Esophagus muscularis mucosa (tissue), 4 donors: Measurements from ENCODE around the gene TTC39A. TPM values are rescaled to one million over a fixed set of nuclear protein-coding genes. Genes with fewer than 3 reads are reported as not detected.
A peak's percentile ranks its signal among the peaks of the same experiment; 100 is the strongest.

Experiments used
- DNase-seq: peaks from one replicate; pipeline ENCODE4 v3.0.0-alpha.2; 2017; ENCODE audit errors: extremely low spot score
- H3K27ac ChIP-seq, 4 donors: fragments of 200-600 bp; sonication (generic); replicated peaks in 1 of 4; 1 replicate in 3 of 4; 2 replicates in 1 of 4; pipeline ENCODE4 v1.5.1; 2016 to 2019; ENCODE audit warnings: mild to moderate bottlenecking in 1 of 4
- H3K27me3 ChIP-seq, 4 donors: fragments of 200-600 bp; sonication (generic); one replicate each; pipeline versions ENCODE4 v1.5.1 to v1.6.0; 2016 to 2019
- H3K36me3 ChIP-seq, 4 donors: fragments of 200-600 bp; sonication (generic); one replicate each; pipeline ENCODE4 v1.5.1; 2016 to 2019
- H3K4me1 ChIP-seq, 4 donors: fragments of 200-600 bp; sonication (generic); one replicate each; pipeline ENCODE4 v1.5.1; 2016 to 2019
- H3K4me3 ChIP-seq, 4 donors: fragments of 200-600 bp; sonication (generic); 1 replicate in 2 of 4; 2 replicates in 2 of 4; pipeline ENCODE4 v1.5.1; 2016 to 2019; ENCODE audit warnings: mild to moderate bottlenecking in 4 of 4, moderate library complexity in 1 of 4
- H3K9me3 ChIP-seq, 4 donors: fragments of 200-600 bp; sonication (generic); 1 replicate in 3 of 4; 2 replicates in 1 of 4; pipeline ENCODE4 v1.5.1; 2016 to 2019
- CTCF ChIP-seq, 3 experiments: fragments of 200-600 bp in 2 of 3; fragments of 450-650 bp in 1 of 3; sonication (generic) in 2 of 3; IDR thresholded peaks; one replicate each; pipeline ENCODE4 v1.5.1; 2017 to 2019; ENCODE audit warnings: antibody characterized with exemption in 3 of 3, mild to moderate bottlenecking in 2 of 3, moderate library complexity in 1 of 3
- EP300 ChIP-seq: sonication (generic); formaldehyde crosslinking; IDR thresholded peaks from one replicate; pipeline ENCODE4 v1.6.1; 2017; ENCODE audit warnings: antibody characterized with exemption
- POLR2A ChIP-seq: fragments of 450-650 bp; IDR thresholded peaks from one replicate; pipeline ENCODE4 v1.6.1; 2017; ENCODE audit warnings: antibody characterized with exemption, moderate library complexity, mild to moderate bottlenecking, low read depth
- POLR2AphosphoS5 ChIP-seq, 2 donors: sonication (generic); formaldehyde crosslinking; IDR thresholded peaks; one replicate each; pipeline ENCODE4 v1.6.1; 2017; ENCODE audit warnings: antibody characterized with exemption in 2 of 2
- WGBS: methylation state at CpG from one replicate; pipeline ENCODE4 v1.1.5; 2018; 5-methylcytosine and 5-hydroxymethylcytosine counted together
- intact Hi-C: fragments of 100-400 bp; cut with DNase I; formaldehyde crosslinking; loops from one replicate; pipeline ENCODE4 v1.15.1; 2023
- total RNA-seq, 4 donors: library from RNA; depleted of rRNA; stranded (reverse); fragments of >200 nt; gene quantifications; one replicate each; pipeline versions ENCODE4 v1.1.0 to v1.2.1, GENCODE V29; 2016

Gene TTC39A
- total RNA-seq, result 1 to 10 TPM in 1 of 4 donors, under 1 TPM in 2, not detected in 1; 0.17 to 2.5 (median 0.52) TPM

GRCh38 chr1:51330331-51331201 lies at the start of gene TTC39A:
TTC39A (minus strand) TSS chr1:51330562; CDS start chr1:51330477, 85 bp downstream.
- DNase-seq, result no peak
- intact Hi-C loops, result no loop called here
- Histone ChIP-seq H3K27ac (no peak within 1 kb of the TSS), H3K4me3 (peak within 1 kb of the TSS; percentile 47 to 67 (median 52)), H3K27me3 (peaks cover 0 to 31% (median 5%) of the 10 kb centered on the region in 4 donors), H3K4me1 (peaks cover 17 to 19% (median 17%) of the 10 kb centered on the region in 4 donors), H3K9me3 (no peaks in the 10 kb centered on the region), H3K36me3 (no peaks in the 10 kb centered on the region)
- TF ChIP-seq CTCF (IDR thresholded peaks at IDR 0.05) (no peak), POLR2AphosphoS5 (IDR thresholded peaks at IDR 0.05) (no peak), POLR2A (no peak), EP300 (no peak)
- WGBS, result 10% methylated on average over 15 of the region's 87 CpGs

- 97% methylated on average over 6 of the region's 6 CpGs for WGBS
- peaks cover 6 to 71% (median 46%) of the 10 kb centered on the region in 4 donors for H3K36me3 ChIP-seq
- intact Hi-C loops, result no loop called here
These were observed 48.5 kb upstream of the TTC39A start for GRCh38 chr1:51378871-51379270.

GRCh38 chr1:51373898-51374297 lies 43.5 kb upstream of the TTC39A start:
- DNase-seq, result no peak
- H3K9me3 ChIP-seq, result no peaks in the 10 kb centered on the region
- peaks cover 6 to 71% (median 53%) of the 10 kb centered on the region in 4 donors for H3K36me3 ChIP-seq
- H3K27me3 ChIP-seq, result no peaks in the 10 kb centered on the region
- intact Hi-C loops, result no loop called here
- TF ChIP-seq CTCF (IDR thresholded peaks at IDR 0.05) (no peak), POLR2A (no peak), POLR2AphosphoS5 (IDR thresholded peaks at IDR 0.05) (no peak), EP300 (no peak)
- WGBS, result 94% methylated on average over 3 of the region's 3 CpGs
- no peak overlapping the region for H3K27ac ChIP-seq
- no peaks in the 10 kb centered on the region for H3K4me1 ChIP-seq
- no peak overlapping the region for H3K4me3 ChIP-seq

More at GRCh38 chr1:51378871-51379270, 48.5 kb upstream of the TTC39A start:
- no peak for TF ChIP-seq POLR2AphosphoS5 (IDR thresholded peaks at IDR 0.05)
- no peak for TF ChIP-seq EP300
- no peak for TF ChIP-seq POLR2A
- DNase-seq, result no peak
- Histone ChIP-seq H3K4me1 (no peaks in the 10 kb centered on the region), H3K27me3 (no peaks in the 10 kb centered on the region), H3K4me3 (no peak overlapping the region), H3K27ac (no peak overlapping the region), H3K9me3 (peaks cover 0 to 6% (median 1%) of the 10 kb centered on the region in 4 donors)

GRCh38 chr1:51372561-51372960 lies 42.2 kb upstream of the TTC39A start:
- H3K4me1 ChIP-seq, result no peaks in the 10 kb centered on the region
- no peaks in the 10 kb centered on the region for H3K27me3 ChIP-seq
- H3K9me3 ChIP-seq, result no peaks in the 10 kb centered on the region
- H3K4me3 ChIP-seq, result no peak overlapping the region
- peaks cover 6 to 67% (median 50%) of the 10 kb centered on the region in 4 donors for H3K36me3 ChIP-seq
- TF ChIP-seq POLR2A, result no peak
- TF ChIP-seq EP300, result no peak
- TF ChIP-seq POLR2AphosphoS5 (IDR thresholded peaks at IDR 0.05), result no peak
- no peak for TF ChIP-seq CTCF (IDR thresholded peaks at IDR 0.05)
- DNase-seq, result no peak
- no peak overlapping the region for H3K27ac ChIP-seq
- intact Hi-C loops, result no loop called here

GRCh38 chr1:51369171-51369570 lies 38.8 kb upstream of the TTC39A start:
- TF ChIP-seq CTCF (IDR thresholded peaks at IDR 0.05), result no peak
- TF ChIP-seq POLR2AphosphoS5 (IDR thresholded peaks at IDR 0.05), result no peak
- TF ChIP-seq EP300, result no peak
- no peak for TF ChIP-seq POLR2A
- intact Hi-C loops, result no loop called here
- Histone ChIP-seq H3K27me3 (no peaks in the 10 kb centered on the region), H3K36me3 (peaks cover 6 to 65% (median 49%) of the 10 kb centered on the region in 4 donors), H3K4me3 (no peak overlapping the region), H3K9me3 (no peaks in the 10 kb centered on the region), H3K4me1 (no peaks in the 10 kb centered on the region), H3K27ac (no peak overlapping the region)
- WGBS, result 90% methylated on average over 4 of the region's 4 CpGs
- DNase-seq, result no peak
